ENCODE results near the gene CAMK2N1.

CAMK2N1 gene

DNA sequence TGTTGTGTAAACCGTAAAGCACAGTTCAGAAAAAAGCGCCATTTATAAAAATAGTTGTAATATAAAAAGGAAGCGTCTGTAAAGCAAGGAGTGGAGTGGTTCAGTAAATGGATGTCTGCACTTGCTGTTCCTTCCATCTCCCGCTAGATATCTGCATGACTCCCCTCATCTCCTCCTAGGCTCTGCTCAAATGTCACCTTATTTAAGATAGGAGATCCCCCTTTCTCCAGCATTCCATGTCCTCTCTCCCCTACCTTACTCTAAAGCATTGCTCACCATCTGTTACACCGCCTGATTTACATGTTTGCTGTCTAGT is 21.2 kb upstream of the CAMK2N1 start:
- Histone ChIP-seq H4K91ac (ENCODE audit: low read depth, low read length) (no peak overlapping the region), H3K27ac (ENCODE audit: low read depth, low read length) (no peak overlapping the region), H3K4ac (ENCODE audit: low read depth, low read length) (peak overlapping the region; percentile 23), H3K27me3 (ENCODE audit: insufficient read depth, low read length) (peaks cover 2% of the 10 kb centered on the region), H2AK5ac (ENCODE audit: low read length) (peak overlapping the region; percentile 14), H2BK12ac (ENCODE audit: low read length) (no peak overlapping the region), H4K8ac (ENCODE audit: low read depth, low read length) (peak overlapping the region; percentile 99), H3K23ac (ENCODE audit: low read length) (no peak overlapping the region), H3K4me3 (ENCODE audit: low read depth, low read length) (peak overlapping the region; percentile 96), H3K79me2 (ENCODE audit: control insufficient read depth, insufficient read depth, low read length, poor library complexity) (peaks cover 3% of the 10 kb centered on the region), H2BK5ac (ENCODE audit: low read depth, low read length, poor library complexity) (no peak overlapping the region), H3K14ac (ENCODE audit: low read length) (no peak overlapping the region), H3K9ac (ENCODE audit: low read length) (peak overlapping the region; percentile 93), H3K4me1 (ENCODE audit: control insufficient read depth in 1 of 2, insufficient read depth in 2 of 2, low read length in 2 of 2) (peaks cover 2 to 3% of the 10 kb centered on the region in 2 experiments), H3K4me2 (ENCODE audit: low read length) (peak overlapping the region; percentile 93), H3K36me3 (ENCODE audit: control insufficient read depth in 1 of 2, insufficient read depth in 2 of 2, low read length in 2 of 2) (peaks cover 2 to 3% of the 10 kb centered on the region in 2 experiments), H3K18ac (ENCODE audit: low read length) (no peak overlapping the region), H2AFZ (ENCODE audit: insufficient read depth, low read length, poor library complexity) (peak overlapping the region; percentile 93), H3K9me3 (ENCODE audit: insufficient read depth, low read depth, low read length) (no peaks in the 10 kb centered on the region), H3K79me1 (ENCODE audit: low read length) (peaks cover 4% of the 10 kb centered on the region), H4K12ac (ENCODE audit: low read depth, low read length) (no peak overlapping the region), H2BK120ac (ENCODE audit: insufficient read depth, low read length, poor library complexity) (no peak overlapping the region)
- no CpG with 5 or more reads among the region's 5 CpGs for WGBS (ENCODE audit: extremely low coverage, insufficient coverage, insufficient read length)
- no peak for DNase-seq

DNA sequence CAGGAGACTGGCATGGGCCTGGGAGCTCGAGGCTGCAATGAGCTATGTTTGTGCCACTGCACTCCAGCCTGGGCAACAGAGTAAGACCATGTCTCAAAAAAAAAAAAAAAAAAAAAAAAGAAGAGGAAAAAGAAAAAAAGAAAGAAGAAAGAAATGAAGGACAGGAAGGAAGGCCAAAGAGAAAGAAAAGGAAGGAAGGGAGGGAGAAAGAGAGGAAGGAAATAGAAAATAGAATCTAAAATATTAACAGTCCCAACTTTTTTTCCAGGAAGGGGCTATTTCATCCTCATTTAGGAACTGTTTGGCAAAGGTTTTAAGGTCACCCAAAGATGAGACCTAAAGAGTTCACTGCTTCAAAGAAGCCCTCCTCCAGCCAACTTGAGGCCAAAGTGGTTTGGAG is 19.5 kb upstream of the CAMK2N1 start:
- Histone ChIP-seq H3K9me3 (ENCODE audit: insufficient read depth, low read depth, low read length) (no peaks in the 10 kb centered on the region), H3K79me1 (ENCODE audit: low read length) (peaks cover 4% of the 10 kb centered on the region), H3K4me1 (ENCODE audit: control insufficient read depth in 1 of 2, insufficient read depth in 2 of 2, low read length in 2 of 2) (peaks cover 2 to 3% of the 10 kb centered on the region in 2 experiments), H4K91ac (ENCODE audit: low read depth, low read length) (no peak overlapping the region), H3K27ac (ENCODE audit: low read depth, low read length) (no peak overlapping the region), H2AFZ (ENCODE audit: insufficient read depth, low read length, poor library complexity) (no peak overlapping the region), H3K4ac (ENCODE audit: low read depth, low read length) (no peak overlapping the region), H3K9ac (ENCODE audit: low read length) (no peak overlapping the region), H3K4me2 (ENCODE audit: low read length) (no peak overlapping the region), H2BK120ac (ENCODE audit: insufficient read depth, low read length, poor library complexity) (no peak overlapping the region), H3K36me3 (ENCODE audit: control insufficient read depth in 1 of 2, insufficient read depth in 2 of 2, low read length in 2 of 2) (peaks cover 14 to 19% of the 10 kb centered on the region in 2 experiments), H3K18ac (ENCODE audit: low read length) (no peak overlapping the region), H2BK5ac (ENCODE audit: low read depth, low read length, poor library complexity) (no peak overlapping the region), H3K27me3 (ENCODE audit: insufficient read depth, low read length) (no peaks in the 10 kb centered on the region), H4K12ac (ENCODE audit: low read depth, low read length) (no peak overlapping the region), H2AK5ac (ENCODE audit: low read length) (no peak overlapping the region), H2BK12ac (ENCODE audit: low read length) (no peak overlapping the region), H4K8ac (ENCODE audit: low read depth, low read length) (no peak overlapping the region), H3K23ac (ENCODE audit: low read length) (no peak overlapping the region), H3K14ac (ENCODE audit: low read length) (no peak overlapping the region), H3K79me2 (ENCODE audit: control insufficient read depth, insufficient read depth, low read length, poor library complexity) (peaks cover 3% of the 10 kb centered on the region), H3K4me3 (ENCODE audit: low read depth, low read length) (no peak overlapping the region)
- no peak for DNase-seq
- no CpG with 5 or more reads among the region's 1 CpG for WGBS (ENCODE audit: extremely low coverage, insufficient coverage, insufficient read length)

DNA sequence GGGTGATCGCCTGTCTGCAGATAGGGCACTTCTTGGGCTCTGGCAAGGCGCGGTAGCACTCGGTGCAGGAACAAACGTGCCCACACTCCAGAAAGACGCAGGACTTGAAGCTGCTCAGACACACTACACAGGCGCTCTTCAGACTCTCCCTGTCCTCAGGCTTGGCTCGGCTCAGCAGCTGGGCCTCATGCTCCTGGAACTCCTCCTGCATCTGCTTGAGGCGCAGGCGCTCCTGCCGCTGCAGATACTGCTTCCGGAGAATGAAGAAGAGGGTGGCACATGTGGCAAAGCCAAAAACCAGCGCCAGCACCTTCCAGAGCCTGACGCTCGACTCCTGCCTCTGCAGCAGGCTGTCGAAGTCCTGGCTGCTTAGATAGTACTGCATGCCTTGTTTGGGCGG is 14.7 kb upstream of the CAMK2N1 start:
- Histone ChIP-seq H3K79me2 (ENCODE audit: control insufficient read depth, insufficient read depth, low read length, poor library complexity) (no peaks in the 10 kb centered on the region), H3K4me3 (ENCODE audit: low read depth, low read length) (no peak overlapping the region), H3K79me1 (ENCODE audit: low read length) (no peaks in the 10 kb centered on the region), H4K91ac (ENCODE audit: low read depth, low read length) (no peak overlapping the region), H3K18ac (ENCODE audit: low read length) (no peak overlapping the region), H2BK120ac (ENCODE audit: insufficient read depth, low read length, poor library complexity) (no peak overlapping the region), H3K9me3 (ENCODE audit: insufficient read depth, low read depth, low read length) (no peaks in the 10 kb centered on the region), H3K23ac (ENCODE audit: low read length) (no peak overlapping the region), H2BK5ac (ENCODE audit: low read depth, low read length, poor library complexity) (no peak overlapping the region), H3K9ac (ENCODE audit: low read length) (no peak overlapping the region), H3K4me2 (ENCODE audit: low read length) (no peak overlapping the region), H3K27me3 (ENCODE audit: insufficient read depth, low read length) (no peaks in the 10 kb centered on the region), H2BK12ac (ENCODE audit: low read length) (no peak overlapping the region), H3K27ac (ENCODE audit: low read depth, low read length) (no peak overlapping the region), H3K4me1 (ENCODE audit: control insufficient read depth in 1 of 2, insufficient read depth in 2 of 2, low read length in 2 of 2) (peaks cover 7 to 10% of the 10 kb centered on the region in 2 experiments), H3K14ac (ENCODE audit: low read length) (no peak overlapping the region), H2AK5ac (ENCODE audit: low read length) (no peak overlapping the region), H3K4ac (ENCODE audit: low read depth, low read length) (no peak overlapping the region), H3K36me3 (ENCODE audit: control insufficient read depth in 1 of 2, insufficient read depth in 2 of 2, low read length in 2 of 2) (peaks cover 35 to 41% of the 10 kb centered on the region in 2 experiments), H4K8ac (ENCODE audit: low read depth, low read length) (no peak overlapping the region), H2AFZ (ENCODE audit: insufficient read depth, low read length, poor library complexity) (no peak overlapping the region), H4K12ac (ENCODE audit: low read depth, low read length) (no peak overlapping the region)
- no peak for DNase-seq
- no CpG with 5 or more reads among the region's 17 CpGs for WGBS (ENCODE audit: extremely low coverage, insufficient coverage, insufficient read length)

DNA sequence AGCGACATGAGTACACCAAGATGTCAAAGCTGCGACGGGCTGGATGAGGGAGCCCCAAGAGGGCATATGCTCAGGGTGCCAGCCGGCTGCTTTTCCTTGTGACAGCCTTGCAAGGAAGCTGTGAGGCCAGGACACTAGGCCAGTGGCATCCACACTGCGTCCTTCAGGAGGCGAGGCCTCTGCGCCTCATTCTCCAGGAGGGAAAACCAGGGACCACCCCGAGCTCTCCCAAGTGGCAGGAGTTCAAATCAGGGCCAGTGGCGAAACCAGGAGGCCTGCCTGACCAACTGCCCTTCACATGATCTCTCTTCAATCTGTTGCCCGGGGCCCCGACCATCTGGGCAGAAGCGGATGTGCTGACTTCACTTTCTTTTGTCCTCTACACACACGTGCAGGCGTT is 13.7 kb upstream of the CAMK2N1 start:
- Histone ChIP-seq H2AFZ (ENCODE audit: insufficient read depth, low read length, poor library complexity) (no peak overlapping the region), H3K9me3 (ENCODE audit: insufficient read depth, low read depth, low read length) (no peaks in the 10 kb centered on the region), H3K27me3 (ENCODE audit: insufficient read depth, low read length) (no peaks in the 10 kb centered on the region), H2BK120ac (ENCODE audit: insufficient read depth, low read length, poor library complexity) (no peak overlapping the region), H4K12ac (ENCODE audit: low read depth, low read length) (no peak overlapping the region), H3K9ac (ENCODE audit: low read length) (no peak overlapping the region), H3K18ac (ENCODE audit: low read length) (no peak overlapping the region), H3K4ac (ENCODE audit: low read depth, low read length) (no peak overlapping the region), H3K4me3 (ENCODE audit: low read depth, low read length) (no peak overlapping the region), H4K91ac (ENCODE audit: low read depth, low read length) (no peak overlapping the region), H3K36me3 (ENCODE audit: control insufficient read depth in 1 of 2, insufficient read depth in 2 of 2, low read length in 2 of 2) (peaks cover 35 to 41% of the 10 kb centered on the region in 2 experiments), H3K4me2 (ENCODE audit: low read length) (no peak overlapping the region), H3K4me1 (ENCODE audit: control insufficient read depth in 1 of 2, insufficient read depth in 2 of 2, low read length in 2 of 2) (peaks cover 9 to 14% of the 10 kb centered on the region in 2 experiments), H2BK5ac (ENCODE audit: low read depth, low read length, poor library complexity) (no peak overlapping the region), H3K79me2 (ENCODE audit: control insufficient read depth, insufficient read depth, low read length, poor library complexity) (no peaks in the 10 kb centered on the region), H2BK12ac (ENCODE audit: low read length) (no peak overlapping the region), H3K14ac (ENCODE audit: low read length) (no peak overlapping the region), H3K23ac (ENCODE audit: low read length) (no peak overlapping the region), H4K8ac (ENCODE audit: low read depth, low read length) (no peak overlapping the region), H2AK5ac (ENCODE audit: low read length) (no peak overlapping the region), H3K79me1 (ENCODE audit: low read length) (no peaks in the 10 kb centered on the region), H3K27ac (ENCODE audit: low read depth, low read length) (no peak overlapping the region)
- DNase-seq: no peak
- WGBS (ENCODE audit: extremely low coverage, insufficient coverage, insufficient read length): no CpG with 5 or more reads among the region's 14 CpGs

Data from trophoblast cell (in vitro differentiated cells and primary cell).